GM12864 (cell line): Measurements from ENCODE around the gene HOMER2.

Experiments used
- DNase-seq: peaks from one replicate; pipeline ENCODE4 v3.0.0-alpha.2; 2011; ENCODE audit warnings: low read depth
- H3K4me3 ChIP-seq: 2 replicates; pipeline ENCODE4 v1.5.1; 2011; ENCODE audit warnings: mild to moderate bottlenecking, low read depth, low read length, control low read depth
- TF ChIP-seq, protein P1 (sequence below): IDR thresholded peaks from 2 replicates; pipeline ENCODE4 v1.5.1; 2011; ENCODE audit warnings: low read depth, mild to moderate bottlenecking, moderate library complexity, low read length, control low read depth, inconsistent platforms; ENCODE audit errors: missing control alignments

Gene HOMER2

GRCh38 chr15:82931221-82931620, 21.3 kb downstream of the HOMER2 start:
- H3K4me3 ChIP-seq, result no peak overlapping the region
- TF ChIP-seq, protein P1, sequence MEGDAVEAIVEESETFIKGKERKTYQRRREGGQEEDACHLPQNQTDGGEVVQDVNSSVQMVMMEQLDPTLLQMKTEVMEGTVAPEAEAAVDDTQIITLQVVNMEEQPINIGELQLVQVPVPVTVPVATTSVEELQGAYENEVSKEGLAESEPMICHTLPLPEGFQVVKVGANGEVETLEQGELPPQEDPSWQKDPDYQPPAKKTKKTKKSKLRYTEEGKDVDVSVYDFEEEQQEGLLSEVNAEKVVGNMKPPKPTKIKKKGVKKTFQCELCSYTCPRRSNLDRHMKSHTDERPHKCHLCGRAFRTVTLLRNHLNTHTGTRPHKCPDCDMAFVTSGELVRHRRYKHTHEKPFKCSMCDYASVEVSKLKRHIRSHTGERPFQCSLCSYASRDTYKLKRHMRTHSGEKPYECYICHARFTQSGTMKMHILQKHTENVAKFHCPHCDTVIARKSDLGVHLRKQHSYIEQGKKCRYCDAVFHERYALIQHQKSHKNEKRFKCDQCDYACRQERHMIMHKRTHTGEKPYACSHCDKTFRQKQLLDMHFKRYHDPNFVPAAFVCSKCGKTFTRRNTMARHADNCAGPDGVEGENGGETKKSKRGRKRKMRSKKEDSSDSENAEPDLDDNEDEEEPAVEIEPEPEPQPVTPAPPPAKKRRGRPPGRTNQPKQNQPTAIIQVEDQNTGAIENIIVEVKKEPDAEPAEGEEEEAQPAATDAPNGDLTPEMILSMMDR, result no peak
- no peak for DNase-seq

GRCh38 chr15:82930461-82930860, 22.1 kb downstream of the HOMER2 start:
- TF ChIP-seq, protein P1, result no peak
- no peak for DNase-seq
- no peak overlapping the region for H3K4me3 ChIP-seq

DNA sequence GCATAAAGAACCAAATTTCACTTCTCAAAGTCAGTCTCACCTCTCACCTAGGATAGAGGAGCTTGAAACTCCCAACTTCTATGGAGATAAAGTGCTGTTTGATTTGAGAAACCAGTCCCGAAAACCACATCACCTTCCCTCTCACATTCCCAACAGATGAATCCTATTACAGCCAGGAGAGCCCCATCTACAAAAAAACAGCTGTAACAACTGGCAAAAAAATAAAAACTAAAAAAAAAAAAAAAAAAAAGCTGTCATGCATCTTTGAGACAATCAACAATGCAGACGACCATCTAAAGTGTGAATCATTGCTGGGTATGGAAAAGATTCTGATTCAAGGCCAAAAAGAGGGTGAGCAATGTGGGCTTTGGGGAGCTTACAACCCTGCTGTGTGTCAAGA, 23.8 kb downstream of the HOMER2 start:
- TF ChIP-seq, protein P1, result no peak
- DNase-seq, result no peak
- no peak overlapping the region for H3K4me3 ChIP-seq

DNA sequence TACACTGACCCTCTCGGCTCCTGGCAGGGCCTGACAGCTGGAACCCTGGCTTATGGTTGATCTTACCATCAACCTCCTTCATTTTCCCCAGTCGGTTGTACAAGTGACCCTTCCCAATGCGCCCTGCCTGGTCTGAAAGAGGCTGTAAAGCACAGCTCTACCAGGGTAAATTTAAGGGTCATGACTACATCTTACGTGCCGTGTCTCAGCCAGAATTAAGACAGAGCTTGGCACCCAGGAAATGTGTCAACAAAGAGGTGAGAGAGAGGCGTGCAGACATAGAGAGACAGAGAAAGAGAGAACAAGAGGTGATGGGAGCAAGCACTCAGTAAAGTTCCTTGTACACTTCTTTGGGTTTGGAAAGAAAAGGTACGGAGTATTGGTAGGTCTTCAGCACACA, 28.8 kb downstream of the HOMER2 start:
- DNase-seq, result no peak
- no peak overlapping the region for H3K4me3 ChIP-seq
- TF ChIP-seq, protein P1, result no peak

DNA sequence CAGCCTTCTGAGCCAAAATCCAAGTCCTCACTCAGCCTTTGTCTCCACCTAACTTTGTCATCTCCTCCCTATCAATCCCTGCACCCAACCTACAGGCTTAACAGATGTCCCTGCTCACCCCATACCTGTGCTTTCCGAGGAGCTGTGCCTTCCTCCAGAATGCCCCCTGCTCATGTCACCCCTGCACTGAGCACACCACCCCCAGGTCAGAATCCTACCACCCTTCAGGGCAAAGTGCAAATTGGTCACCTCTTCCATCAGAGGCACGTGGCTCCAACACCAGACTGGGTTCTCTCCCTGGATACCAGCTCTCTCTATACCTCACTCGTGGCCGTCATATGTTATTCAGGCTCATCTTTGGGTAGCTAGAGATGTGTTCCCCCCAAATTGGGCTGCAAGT, 29.8 kb downstream of the HOMER2 start:
- TF ChIP-seq, protein P1, result no peak
- H3K4me3 ChIP-seq, result no peak overlapping the region
- no peak for DNase-seq

GRCh38 chr15:82921939-82922338, 30.6 kb downstream of the HOMER2 start:
- TF ChIP-seq, protein P1, result no peak
- H3K4me3 ChIP-seq, result no peak overlapping the region
- no peak for DNase-seq

GRCh38 chr15:82921242-82921641, 31.3 kb downstream of the HOMER2 start:
- TF ChIP-seq, protein P1, result no peak
- H3K4me3 ChIP-seq, result no peak overlapping the region
- no peak for DNase-seq
